NB4 (cell line): ENCODE measurements around the gene KCTD6.

Experiments
- CTCF ChIP-seq: IDR thresholded peaks from one replicate; pipeline ENCODE4 v1.5.1; 2012; ENCODE audit warnings: low read depth, low read length
- POLR2A ChIP-seq: IDR thresholded peaks from 2 replicates; pipeline ENCODE4 v1.6.1; 2011; ENCODE audit warnings: mild to moderate bottlenecking; ENCODE audit not compliant: insufficient read length; ENCODE audit errors: extremely low read depth

- TF ChIP-seq CTCF (no peak), POLR2A (no peak)
Observed at GRCh38 chr3:58518291-58518789, 26.4 kb downstream of the KCTD6 start.
